ENCODE measurements around the gene MRC2.

Gene MRC2

GRCh38 chr17:62649570-62649969, 22.1 kb downstream of the MRC2 start:
- peaks cover 9% of the 10 kb centered on the region for H3K27me3 ChIP-seq (ENCODE audit: control insufficient read depth, insufficient read depth, low read length, poor library complexity, severe bottlenecking)
- H3K27ac ChIP-seq (ENCODE audit: insufficient read depth, low read depth, low read length, poor library complexity, severe bottlenecking), result no peak overlapping the region
- no peaks in the 10 kb centered on the region for H3K36me3 ChIP-seq (ENCODE audit: control insufficient read depth, insufficient read depth, low read length)
- 91 to 97% methylated on average over 5 of the region's 7 CpGs for WGBS, 2 experiments
- no peaks in the 10 kb centered on the region for H3K9me3 ChIP-seq (ENCODE audit: control insufficient read depth, low read length)
- H3K4me3 ChIP-seq (ENCODE audit: insufficient read depth, low read depth, low read length), result no peak overlapping the region
- H3K4me1 ChIP-seq (ENCODE audit: control insufficient read depth, insufficient read depth, low read length), result peaks cover 17% of the 10 kb centered on the region

GRCh38 chr17:62650587-62650986, 23.1 kb downstream of the MRC2 start:
- Histone ChIP-seq H3K27me3 (ENCODE audit: control insufficient read depth, insufficient read depth, low read length, poor library complexity, severe bottlenecking) (peaks cover 9% of the 10 kb centered on the region), H3K4me3 (ENCODE audit: insufficient read depth, low read depth, low read length) (no peak overlapping the region), H3K9me3 (ENCODE audit: control insufficient read depth, low read length) (no peaks in the 10 kb centered on the region), H3K36me3 (ENCODE audit: control insufficient read depth, insufficient read depth, low read length) (no peaks in the 10 kb centered on the region), H3K4me1 (ENCODE audit: control insufficient read depth, insufficient read depth, low read length) (peaks cover 21% of the 10 kb centered on the region), H3K27ac (ENCODE audit: insufficient read depth, low read depth, low read length, poor library complexity, severe bottlenecking) (no peak overlapping the region)
- WGBS, 2 experiments, result 95 to 96% methylated on average over 6 of the region's 6 CpGs

GRCh38 chr17:62652251-62653001, 25.0 kb downstream of the MRC2 start:
- Histone ChIP-seq H3K27me3 (ENCODE audit: control insufficient read depth, insufficient read depth, low read length, poor library complexity, severe bottlenecking) (peaks cover 9% of the 10 kb centered on the region), H3K4me3 (ENCODE audit: insufficient read depth, low read depth, low read length) (peak overlapping the region; percentile 30), H3K4me1 (ENCODE audit: control insufficient read depth, insufficient read depth, low read length) (peaks cover 24% of the 10 kb centered on the region), H3K36me3 (ENCODE audit: control insufficient read depth, insufficient read depth, low read length) (no peaks in the 10 kb centered on the region), H3K27ac (ENCODE audit: insufficient read depth, low read depth, low read length, poor library complexity, severe bottlenecking) (peak overlapping the region; percentile 89), H3K9me3 (ENCODE audit: control insufficient read depth, low read length) (peaks cover 3% of the 10 kb centered on the region)
- 5% methylated on average over 57 of the region's 57 CpGs for WGBS, 2 experiments

GRCh38 chr17:62653002-62653825, 25.7 kb downstream of the MRC2 start:
- peaks cover 9% of the 10 kb centered on the region for H3K27me3 ChIP-seq (ENCODE audit: control insufficient read depth, insufficient read depth, low read length, poor library complexity, severe bottlenecking)
- peaks cover 3% of the 10 kb centered on the region for H3K9me3 ChIP-seq (ENCODE audit: control insufficient read depth, low read length)
- 7% methylated on average over 28 to 30 of the region's 30 CpGs for WGBS, 2 experiments
- H3K27ac ChIP-seq (ENCODE audit: insufficient read depth, low read depth, low read length, poor library complexity, severe bottlenecking), result peak overlapping the region; percentile 89
- no peaks in the 10 kb centered on the region for H3K36me3 ChIP-seq (ENCODE audit: control insufficient read depth, insufficient read depth, low read length)
- peak overlapping the region; percentile 30 for H3K4me3 ChIP-seq (ENCODE audit: insufficient read depth, low read depth, low read length)
- peaks cover 32% of the 10 kb centered on the region for H3K4me1 ChIP-seq (ENCODE audit: control insufficient read depth, insufficient read depth, low read length)

GRCh38 chr17:62653826-62654761, 26.6 kb downstream of the MRC2 start:
- Histone ChIP-seq H3K27me3 (ENCODE audit: control insufficient read depth, insufficient read depth, low read length, poor library complexity, severe bottlenecking) (peaks cover 9% of the 10 kb centered on the region), H3K4me1 (ENCODE audit: control insufficient read depth, insufficient read depth, low read length) (peaks cover 37% of the 10 kb centered on the region), H3K9me3 (ENCODE audit: control insufficient read depth, low read length) (peaks cover 3% of the 10 kb centered on the region), H3K36me3 (ENCODE audit: control insufficient read depth, insufficient read depth, low read length) (no peaks in the 10 kb centered on the region), H3K27ac (ENCODE audit: insufficient read depth, low read depth, low read length, poor library complexity, severe bottlenecking) (peak overlapping the region; percentile 89), H3K4me3 (ENCODE audit: insufficient read depth, low read depth, low read length) (no peak overlapping the region)
- WGBS, 2 experiments, result 57 to 59% methylated on average over 19 of the region's 19 CpGs

DNA sequence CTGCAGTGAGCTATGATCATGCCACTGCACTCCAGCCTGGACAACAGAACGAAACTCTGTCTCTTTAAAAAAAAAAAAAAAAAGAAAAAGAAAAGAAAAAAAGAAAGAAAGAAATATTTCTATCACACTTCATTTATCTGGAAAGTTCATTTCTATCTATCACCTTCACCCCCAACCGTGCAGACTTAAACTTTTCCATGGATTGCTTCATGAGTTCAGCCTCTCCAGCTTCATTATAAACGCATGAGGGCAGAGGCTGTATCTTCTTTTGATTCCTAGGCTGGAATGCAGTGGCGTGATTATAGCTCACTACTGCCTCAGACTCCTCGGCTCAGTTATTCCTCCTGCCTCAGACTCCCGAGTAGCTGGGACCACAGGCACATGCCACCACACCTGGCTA, 28.2 kb downstream of the MRC2 start:
- 92 to 96% methylated on average over 5 of the region's 6 CpGs for WGBS, 2 experiments
- Histone ChIP-seq H3K4me3 (ENCODE audit: insufficient read depth, low read depth, low read length) (no peak overlapping the region), H3K27ac (ENCODE audit: insufficient read depth, low read depth, low read length, poor library complexity, severe bottlenecking) (no peak overlapping the region), H3K4me1 (ENCODE audit: control insufficient read depth, insufficient read depth, low read length) (peaks cover 37% of the 10 kb centered on the region), H3K9me3 (ENCODE audit: control insufficient read depth, low read length) (peaks cover 3% of the 10 kb centered on the region), H3K36me3 (ENCODE audit: control insufficient read depth, insufficient read depth, low read length) (no peaks in the 10 kb centered on the region), H3K27me3 (ENCODE audit: control insufficient read depth, insufficient read depth, low read length, poor library complexity, severe bottlenecking) (peaks cover 9% of the 10 kb centered on the region)

DNA sequence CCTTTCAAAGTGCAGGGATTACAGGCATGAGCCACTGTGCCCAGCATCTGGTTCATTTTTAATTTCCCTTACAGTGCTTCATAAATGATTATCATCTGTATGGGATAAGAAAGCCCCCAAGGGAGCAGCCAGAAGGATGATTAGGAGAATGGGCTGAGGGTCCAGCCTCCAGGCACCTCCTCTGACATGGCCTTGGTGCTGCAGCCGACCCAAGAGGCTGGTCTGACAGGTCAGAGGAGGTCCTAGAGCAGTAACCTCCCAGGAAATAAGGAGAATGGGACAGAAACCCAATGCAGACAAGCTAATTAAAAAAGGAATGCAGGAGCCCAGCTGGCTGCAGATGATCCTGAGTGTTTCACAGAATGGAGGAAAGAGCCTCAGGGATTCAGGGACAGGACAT, 29.0 kb downstream of the MRC2 start:
- Histone ChIP-seq H3K4me3 (ENCODE audit: insufficient read depth, low read depth, low read length) (no peak overlapping the region), H3K9me3 (ENCODE audit: control insufficient read depth, low read length) (peaks cover 3% of the 10 kb centered on the region), H3K27me3 (ENCODE audit: control insufficient read depth, insufficient read depth, low read length, poor library complexity, severe bottlenecking) (peaks cover 9% of the 10 kb centered on the region), H3K4me1 (ENCODE audit: control insufficient read depth, insufficient read depth, low read length) (peaks cover 37% of the 10 kb centered on the region), H3K36me3 (ENCODE audit: control insufficient read depth, insufficient read depth, low read length) (no peaks in the 10 kb centered on the region), H3K27ac (ENCODE audit: insufficient read depth, low read depth, low read length, poor library complexity, severe bottlenecking) (no peak overlapping the region)
- WGBS, 2 experiments, result 81 to 88% methylated on average over 1 of the region's 1 CpG

GRCh38 chr17:62657145-62657665, 29.7 kb downstream of the MRC2 start:
- Histone ChIP-seq H3K27me3 (ENCODE audit: control insufficient read depth, insufficient read depth, low read length, poor library complexity, severe bottlenecking) (peaks cover 1% of the 10 kb centered on the region), H3K27ac (ENCODE audit: insufficient read depth, low read depth, low read length, poor library complexity, severe bottlenecking) (peak overlapping the region; percentile 38)
- WGBS, 2 experiments, result 84 to 97% methylated on average over 3 of the region's 3 CpGs

GRCh38 chr17:62657690-62658089, 30.2 kb downstream of the MRC2 start:
- Histone ChIP-seq H3K4me3 (ENCODE audit: insufficient read depth, low read depth, low read length) (no peak overlapping the region), H3K4me1 (ENCODE audit: control insufficient read depth, insufficient read depth, low read length) (peaks cover 31% of the 10 kb centered on the region), H3K27ac (ENCODE audit: insufficient read depth, low read depth, low read length, poor library complexity, severe bottlenecking) (peak overlapping the region; percentile 38), H3K36me3 (ENCODE audit: control insufficient read depth, insufficient read depth, low read length) (no peaks in the 10 kb centered on the region), H3K27me3 (ENCODE audit: control insufficient read depth, insufficient read depth, low read length, poor library complexity, severe bottlenecking) (no peaks in the 10 kb centered on the region), H3K9me3 (ENCODE audit: control insufficient read depth, low read length) (peaks cover 3% of the 10 kb centered on the region)
- 70 to 72% methylated on average over 9 of the region's 9 CpGs for WGBS, 2 experiments

More at GRCh38 chr17:62657145-62657665, 29.7 kb downstream of the MRC2 start:
- no peaks in the 10 kb centered on the region for H3K36me3 ChIP-seq (ENCODE audit: control insufficient read depth, insufficient read depth, low read length)
- peaks cover 32% of the 10 kb centered on the region for H3K4me1 ChIP-seq (ENCODE audit: control insufficient read depth, insufficient read depth, low read length)
- H3K4me3 ChIP-seq (ENCODE audit: insufficient read depth, low read depth, low read length), result no peak overlapping the region
- H3K9me3 ChIP-seq (ENCODE audit: control insufficient read depth, low read length), result peaks cover 3% of the 10 kb centered on the region

All from ectodermal cell (in vitro differentiated cells).